GM19240 (cell line): ENCODE measurements around the gene COQ10A.
A peak's percentile ranks its signal among the peaks of the same experiment; 100 is the strongest.
"Not testable (repeated sequence)": the region's sequence is repeated elsewhere in the genome, so short reads cannot be mapped to it uniquely, and the experiment has no call there.

Source experiments
- DNase-seq: peaks from one replicate; pipeline ENCODE4 v3.0.0; 2011; ENCODE audit warnings: low spot score; ENCODE audit not compliant: insufficient read length

Gene COQ10A

DNA sequence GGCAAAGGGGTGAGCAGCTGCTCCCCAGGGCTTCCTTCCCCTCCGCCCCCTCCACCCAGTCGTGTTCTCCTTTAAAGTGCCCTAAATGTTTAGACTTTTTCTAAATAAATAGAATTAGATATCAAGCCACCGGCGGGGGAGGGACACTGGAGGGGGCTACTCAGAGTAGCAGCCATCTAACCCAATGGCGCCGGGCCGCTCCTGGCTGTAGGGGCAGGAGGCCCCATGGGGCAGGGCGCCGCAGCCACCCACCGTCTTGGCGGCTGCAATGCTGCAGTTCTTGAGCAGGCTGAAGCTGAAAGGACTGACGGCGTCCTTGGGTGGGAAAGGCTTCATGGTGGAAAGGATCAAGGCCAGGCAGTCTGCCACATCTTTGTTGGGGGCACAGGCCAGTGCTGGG, 23.8 kb upstream of the COQ10A start:
- no peak for DNase-seq

DNA sequence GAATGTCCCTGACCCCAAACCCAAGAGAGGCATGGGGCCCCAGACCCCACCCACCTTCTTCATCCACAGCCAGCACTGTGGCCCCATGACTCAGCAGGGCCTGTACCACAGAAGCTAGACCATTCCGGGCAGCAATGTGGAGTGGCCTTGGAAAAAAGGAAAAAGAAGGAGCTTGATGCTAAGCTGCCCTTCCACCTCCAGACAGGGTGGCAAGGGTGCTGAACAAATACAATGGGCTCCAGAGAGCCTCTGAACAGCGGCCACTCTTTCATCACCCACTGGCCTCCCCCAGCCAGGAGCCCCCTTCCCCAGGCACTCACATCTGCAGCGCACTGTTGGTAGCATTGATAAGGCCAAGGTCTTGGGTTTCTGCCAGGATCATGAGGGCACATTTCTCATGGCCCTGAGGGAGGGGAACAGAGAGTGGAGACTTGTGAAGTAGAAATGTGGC, 23.0 kb upstream of the COQ10A start:
- DNase-seq, result no peak

DNA sequence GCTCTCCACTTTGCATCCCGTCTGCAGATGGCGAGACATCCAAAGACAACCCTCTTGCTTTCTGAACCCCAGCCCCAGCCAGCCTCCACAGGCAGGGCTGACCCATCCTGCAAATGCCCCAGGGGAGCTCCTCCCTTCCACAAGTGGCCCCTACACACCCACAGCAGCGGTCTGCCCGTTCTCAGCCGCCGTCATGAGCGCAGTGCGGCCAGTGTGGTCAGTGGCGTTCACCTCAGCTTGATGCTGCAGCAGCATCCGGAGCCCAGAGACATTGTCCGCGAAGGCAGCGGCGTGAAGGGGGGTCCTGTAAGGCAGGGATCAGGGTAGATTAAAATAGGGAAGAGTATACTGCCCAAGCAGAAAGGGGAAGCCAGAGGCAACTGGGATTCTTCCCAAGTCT, 22.2 kb upstream of the COQ10A start:
- no peak for DNase-seq

DNA sequence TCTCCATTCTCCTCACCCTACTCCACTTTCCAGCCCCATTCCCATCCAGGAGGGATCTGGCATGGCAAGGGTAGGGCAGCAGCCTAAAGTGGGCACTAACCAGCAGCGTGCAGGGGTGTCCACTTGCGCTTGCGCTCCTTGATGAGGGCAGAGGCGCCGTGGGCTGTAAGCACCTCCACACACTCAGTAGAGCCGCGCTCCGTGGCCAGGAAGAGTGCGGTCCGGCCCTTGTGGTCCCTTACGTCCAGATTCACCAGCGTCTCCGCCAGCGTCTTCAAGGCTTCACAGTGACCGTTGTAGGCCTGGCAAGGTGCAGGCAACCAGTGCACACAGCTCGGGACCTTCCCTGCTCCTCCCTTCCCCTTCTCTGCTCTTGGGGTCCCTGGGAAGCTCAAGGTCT, 18.8 kb upstream of the COQ10A start:
- no peak for DNase-seq

DNA sequence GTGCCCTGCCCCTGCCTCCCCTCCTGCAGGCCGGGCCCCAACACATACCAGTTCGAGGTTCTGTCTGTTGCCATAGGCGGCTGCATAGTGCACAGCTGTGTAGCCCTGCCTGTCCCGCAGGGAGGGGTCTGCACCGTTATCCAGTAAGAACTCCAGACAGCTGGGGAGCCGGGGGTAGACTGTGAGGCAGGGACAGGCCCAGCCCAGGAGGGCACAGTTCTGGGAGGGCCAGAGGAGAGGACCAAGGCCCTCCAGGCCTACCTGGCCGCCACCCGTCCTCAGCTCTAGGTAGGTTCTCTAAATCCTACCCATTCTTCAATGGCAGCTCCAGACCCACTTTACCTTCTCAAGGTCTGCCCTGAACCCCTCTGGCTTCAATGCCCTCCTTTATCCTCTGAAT, 18.0 kb upstream of the COQ10A start:
- no peak for DNase-seq

DNA sequence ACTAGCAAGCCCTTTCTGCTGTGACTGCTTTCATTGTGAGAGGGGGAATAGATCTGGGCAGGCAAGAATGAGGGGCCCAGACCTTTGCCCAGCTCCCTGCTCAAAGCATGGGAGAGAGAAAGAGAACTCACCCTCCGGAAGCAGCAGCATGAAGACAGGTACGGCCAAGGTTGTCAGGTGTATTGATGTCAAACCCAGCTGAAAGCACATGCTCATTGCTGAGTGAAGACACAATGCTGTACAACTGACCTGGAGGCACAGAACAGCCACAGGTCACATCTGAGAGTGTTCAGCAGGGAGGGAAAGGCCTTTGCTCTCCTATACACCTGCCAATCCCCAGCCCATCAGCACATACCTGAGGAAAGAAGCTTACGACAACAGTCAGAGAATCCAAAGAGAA, 14.1 kb upstream of the COQ10A start:
- no peak for DNase-seq

DNA sequence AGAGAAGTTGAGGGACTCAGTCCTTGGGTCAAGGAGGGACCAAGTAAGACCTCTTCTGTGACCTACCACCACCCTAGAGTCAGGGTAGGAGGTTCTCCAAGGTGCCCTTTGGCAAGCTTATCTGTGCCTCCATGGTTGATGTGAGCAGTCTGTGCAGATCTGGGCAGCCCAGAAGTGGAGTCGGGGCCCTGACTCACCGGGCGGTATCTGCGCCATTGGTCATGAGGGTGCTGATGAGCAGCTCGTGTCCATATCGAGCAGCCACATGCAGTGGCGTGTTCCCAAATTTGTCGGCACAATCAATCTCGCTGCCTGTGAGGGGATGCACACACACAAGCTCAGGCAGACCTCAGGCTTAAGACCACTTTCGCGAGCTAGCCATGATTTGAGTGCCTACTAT, 13.7 kb upstream of the COQ10A start:
- DNase-seq, result no peak

DNA sequence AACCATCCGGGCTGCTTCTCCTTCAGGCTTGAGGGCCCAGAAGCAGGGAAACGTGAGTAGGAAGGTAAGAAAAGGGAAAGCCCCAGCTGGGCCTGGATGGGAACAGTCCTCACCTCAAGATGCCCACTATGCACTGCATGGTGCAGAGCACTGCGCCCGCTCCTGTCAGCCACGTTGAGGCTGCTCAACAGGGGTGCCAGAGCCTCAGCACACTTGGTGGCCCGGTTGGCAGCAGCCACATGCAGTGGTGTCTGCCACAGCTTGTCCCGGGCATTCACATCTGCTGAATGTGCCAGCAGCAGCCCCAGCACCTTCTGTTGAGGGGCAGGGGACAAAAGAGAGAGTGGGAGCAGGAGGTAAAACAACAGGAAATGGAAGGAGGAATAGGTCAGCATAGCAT, 11.1 kb upstream of the COQ10A start:
- no peak for DNase-seq

DNA sequence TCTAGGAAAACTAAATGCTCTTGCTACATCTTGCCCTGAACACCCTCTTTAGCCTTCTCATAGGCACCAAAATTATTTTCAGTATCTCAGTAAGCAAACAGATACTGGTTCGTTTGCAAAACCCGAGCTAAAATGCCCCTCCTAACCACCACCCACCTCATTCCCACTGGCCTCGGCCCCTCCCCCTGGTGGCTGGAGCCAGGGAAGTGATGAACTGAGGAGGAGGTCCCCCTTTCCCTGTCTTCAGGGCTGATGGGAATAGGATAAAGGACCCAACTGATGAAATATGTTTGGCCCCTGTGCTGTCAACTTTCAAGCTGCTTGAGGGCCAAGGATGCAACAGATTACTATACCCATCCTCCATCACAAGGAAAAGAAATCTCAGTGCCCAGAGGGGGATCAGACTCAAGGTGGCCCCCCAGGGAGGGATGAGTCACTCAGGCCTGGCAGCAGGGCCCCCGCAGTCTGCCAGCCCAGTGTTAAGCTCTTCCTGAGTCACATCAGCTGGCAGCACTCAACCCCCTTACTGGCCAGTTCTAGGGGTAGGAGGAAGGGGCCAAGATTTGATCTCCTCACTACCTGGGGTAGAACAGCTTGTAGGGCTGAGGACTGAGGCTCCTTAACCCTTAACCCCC, 10.3 kb upstream of the COQ10A start:
- DNase-seq, result no peak

DNA sequence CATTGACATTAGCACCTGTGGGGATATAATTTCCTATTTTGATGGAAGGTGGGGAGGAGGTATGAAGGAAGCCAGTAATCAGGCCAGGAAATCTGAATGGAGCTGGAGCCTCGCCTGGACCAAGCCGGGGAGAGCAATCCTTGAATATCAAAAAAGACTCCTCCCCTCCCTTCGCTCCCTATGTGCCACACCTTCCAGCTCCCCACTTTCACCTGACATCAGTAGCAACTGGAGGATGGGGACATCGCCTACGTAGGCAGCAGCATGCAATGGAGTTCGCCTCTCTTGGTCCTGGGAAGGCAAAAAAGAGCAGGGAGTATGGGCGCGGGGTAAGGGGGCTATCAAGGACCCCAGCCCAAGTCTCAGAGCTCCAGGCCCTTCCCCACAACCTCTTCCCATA, 9.7 kb upstream of the COQ10A start:
- no peak for DNase-seq

DNA sequence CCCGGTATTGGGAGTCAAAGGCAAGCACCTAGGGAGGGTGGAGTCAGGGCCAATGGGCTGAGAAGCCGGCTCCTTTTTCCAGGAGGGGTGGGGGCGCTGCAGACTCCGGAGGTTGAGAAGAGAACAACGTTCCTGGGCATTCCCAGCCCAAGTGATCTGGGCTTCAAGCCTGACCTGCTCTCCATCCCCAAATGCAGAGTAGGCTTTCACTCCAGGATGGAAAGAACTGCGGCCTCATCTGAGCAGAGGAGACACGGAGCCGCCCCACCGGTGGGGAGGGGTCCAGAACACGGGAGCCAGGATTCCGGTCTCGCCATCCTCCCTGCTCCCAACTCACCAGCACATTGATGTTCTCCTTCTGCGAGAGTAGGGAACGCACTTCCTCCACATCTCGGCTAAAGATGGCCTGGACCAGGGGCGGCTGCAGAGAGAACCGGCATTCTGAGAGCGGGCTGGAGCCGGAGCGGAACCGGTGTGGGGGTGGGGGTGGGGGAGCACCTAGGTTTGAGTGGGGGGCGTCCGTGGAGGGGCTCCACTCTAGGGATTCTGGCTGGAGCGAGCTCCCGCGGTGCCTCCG, 9.2 kb upstream of the COQ10A start:
- no peak for DNase-seq

DNA sequence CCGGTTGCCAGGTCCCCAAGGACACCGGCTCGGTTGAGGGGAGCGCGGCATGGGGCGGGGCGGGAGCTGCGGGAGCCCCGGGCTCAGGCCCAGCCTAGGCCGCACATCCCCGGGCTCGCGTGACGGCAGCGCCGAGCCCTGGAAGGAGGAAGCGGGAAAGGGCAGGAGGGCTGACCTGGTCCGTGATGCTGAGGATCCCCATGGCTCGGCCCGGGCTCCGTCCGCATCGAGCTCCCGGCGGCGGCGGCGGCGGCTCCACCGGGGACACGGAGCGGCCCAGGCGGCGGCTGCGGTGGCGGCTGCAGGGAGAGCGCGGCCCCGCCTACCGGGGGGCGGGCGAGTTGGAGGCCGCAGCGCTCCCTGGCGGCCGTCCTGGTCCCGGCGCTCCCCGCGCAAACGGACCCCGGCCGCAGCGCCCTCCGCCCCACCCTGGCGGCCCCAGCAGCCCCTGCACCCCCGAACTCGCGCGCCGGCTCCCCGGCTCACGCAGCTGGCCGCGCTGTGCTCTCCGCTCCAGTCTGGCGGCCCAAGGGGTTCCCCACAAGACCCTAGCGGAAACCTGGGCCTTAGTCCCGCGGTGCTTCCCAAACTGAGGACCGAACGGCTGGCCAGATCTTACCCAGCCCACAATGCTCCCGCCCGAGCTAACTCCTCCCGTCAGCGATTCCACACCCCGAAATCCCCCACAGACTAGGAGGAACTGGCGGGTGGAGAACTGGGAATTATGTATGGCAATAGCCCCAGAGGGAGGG, 8.5 kb upstream of the COQ10A start, which contains the start of gene ANKRD52:
TSS of gene ANKRD52 (minus strand) at position 317 of the 752 bp plus-strand sequence. CDS start at position 202, 115 bp downstream.
- DNase-seq, result peak; percentile 83

DNA sequence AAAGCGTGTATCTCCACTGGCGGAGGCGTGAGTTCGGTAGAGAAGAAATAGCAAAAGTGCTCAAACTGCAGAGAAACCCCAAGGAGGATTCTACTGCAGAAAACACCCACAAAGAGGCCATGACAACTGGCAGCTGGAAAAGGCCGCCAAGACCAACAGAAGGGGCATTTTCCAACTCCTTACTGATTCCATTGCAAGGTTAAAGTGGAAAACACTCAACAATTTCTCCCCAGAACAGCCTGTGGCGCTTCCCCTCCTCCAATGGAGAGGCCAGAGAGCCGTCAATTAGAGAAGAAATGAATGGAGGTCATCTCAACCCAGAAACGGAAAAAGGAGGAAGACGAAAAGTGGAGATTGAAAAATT, 7.9 kb upstream of the COQ10A start:
- no peak for DNase-seq

DNA sequence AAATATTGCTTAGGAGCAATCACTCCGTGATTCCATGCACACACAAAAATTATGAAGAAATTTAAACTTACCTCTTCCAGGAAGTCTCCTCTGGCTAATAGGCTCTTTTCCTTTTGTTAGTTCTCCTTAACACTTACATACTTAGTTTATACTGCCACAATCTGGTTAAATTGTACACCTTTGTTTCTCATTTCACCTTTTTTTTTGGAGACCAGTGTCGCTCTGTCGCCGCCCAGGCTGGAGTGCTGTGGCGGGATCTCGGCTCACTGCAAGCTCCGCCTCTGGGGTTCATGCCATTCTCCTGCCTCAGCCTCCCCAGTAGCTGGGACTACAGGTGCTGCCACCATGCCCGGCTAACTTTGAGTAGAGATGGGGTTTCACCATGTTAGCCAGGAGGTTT, 6.4 kb upstream of the COQ10A start:
- DNase-seq, result no peak

DNA sequence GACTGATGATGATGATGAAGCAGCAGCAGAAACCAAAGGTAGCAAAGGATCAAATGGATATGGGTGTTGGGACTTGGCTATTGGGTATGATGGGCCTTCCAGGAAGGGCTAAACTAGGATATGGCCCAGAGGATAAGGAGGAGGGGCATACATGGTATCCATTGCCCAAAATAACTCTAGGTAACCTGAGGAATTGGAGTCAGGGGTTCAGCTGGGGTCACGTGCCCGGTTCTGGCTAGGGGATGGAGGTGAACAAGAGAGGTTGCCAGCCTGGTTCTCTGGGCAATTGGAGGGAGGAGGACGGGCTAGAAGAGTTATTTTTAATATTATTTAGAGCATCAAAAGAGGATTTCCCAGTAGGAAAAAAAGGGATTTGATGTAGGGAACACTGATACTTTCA, 5.8 kb upstream of the COQ10A start:
- DNase-seq, result no peak

DNA sequence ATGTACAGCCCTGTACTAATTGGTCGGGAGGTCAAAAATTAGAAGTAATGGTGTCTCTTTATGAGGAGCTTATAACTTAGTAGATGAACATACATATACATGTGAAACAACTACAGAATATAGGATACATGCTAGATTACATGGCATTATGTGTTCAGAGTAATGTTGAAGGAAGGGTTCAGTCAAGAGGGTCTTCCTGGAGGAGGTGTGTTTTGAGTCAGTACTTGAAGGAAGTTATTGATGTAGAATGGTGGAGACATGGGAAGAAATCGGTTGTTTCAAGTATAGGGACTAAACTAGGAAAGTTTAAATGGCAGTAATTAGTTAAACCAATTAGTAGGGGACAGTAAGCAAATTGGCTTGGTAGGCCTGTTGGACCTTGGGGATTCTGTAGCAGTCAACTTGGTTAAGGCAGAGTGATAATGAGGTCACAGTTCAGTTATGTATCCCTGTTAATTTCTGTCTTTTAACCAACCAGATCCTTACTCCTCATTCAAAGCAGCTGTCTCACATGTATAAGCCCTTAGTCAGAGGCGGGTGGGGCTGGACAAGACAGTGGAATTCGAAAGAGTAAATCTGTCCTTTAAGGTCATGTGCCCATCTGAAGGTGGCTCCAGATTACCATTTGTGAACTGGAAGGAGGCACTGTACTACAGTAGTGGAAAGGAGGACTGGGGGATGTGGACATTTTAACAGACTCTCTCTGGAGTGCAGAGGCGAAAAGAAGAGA, 5.1 kb upstream of the COQ10A start:
- DNase-seq, result no peak

DNA sequence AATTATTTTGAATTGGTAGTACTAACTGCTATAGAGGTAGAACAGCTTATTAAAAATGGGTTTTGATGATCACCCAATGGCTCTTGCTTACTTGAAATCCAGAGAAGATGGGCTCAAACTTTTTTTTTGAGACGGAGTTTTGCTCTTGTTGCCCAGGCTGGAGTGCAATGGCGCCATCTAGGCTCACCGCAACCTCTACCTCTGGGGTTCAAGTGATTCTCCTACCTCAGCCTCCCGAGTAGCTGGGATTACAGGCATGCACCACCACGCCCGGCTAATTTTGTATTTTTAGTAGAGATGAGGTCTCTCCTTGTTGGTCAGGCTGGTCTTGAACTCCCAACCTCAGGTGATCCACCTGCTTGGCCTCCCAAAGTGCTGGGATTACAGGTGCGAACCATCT, 3.8 kb upstream of the COQ10A start:
- DNase-seq, result not testable (repeated sequence)

DNA sequence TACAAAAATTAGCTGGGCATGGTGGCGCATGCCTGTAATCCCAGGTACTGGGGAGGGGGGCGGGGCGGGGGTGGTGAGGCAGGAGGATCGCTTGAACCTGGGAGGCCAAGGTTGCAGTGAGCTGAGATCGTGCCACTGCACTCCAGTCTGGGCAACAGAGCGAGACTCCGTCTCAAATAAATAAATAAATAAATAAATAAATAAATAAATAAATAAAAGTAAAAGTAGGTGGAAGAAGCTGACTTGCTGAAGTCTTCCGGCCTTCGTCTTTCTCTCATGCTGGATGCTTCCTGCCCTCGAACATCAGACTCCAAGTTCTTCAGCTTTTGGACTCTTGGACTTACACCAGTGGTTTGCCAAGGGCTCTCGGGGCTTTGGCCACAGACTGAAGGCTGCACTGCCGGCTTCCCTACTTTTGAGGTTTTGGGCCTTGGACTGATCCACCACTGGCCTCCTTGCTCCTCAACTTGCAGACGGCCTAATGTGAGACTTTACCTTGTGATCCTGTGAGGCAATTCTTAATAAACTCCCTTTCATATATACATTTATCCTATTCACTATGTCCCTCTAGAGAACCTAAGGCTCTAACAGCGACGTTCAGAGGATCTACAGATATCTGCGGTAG, 562 bp upstream of the COQ10A start:
- not testable (repeated sequence) for DNase-seq

DNA sequence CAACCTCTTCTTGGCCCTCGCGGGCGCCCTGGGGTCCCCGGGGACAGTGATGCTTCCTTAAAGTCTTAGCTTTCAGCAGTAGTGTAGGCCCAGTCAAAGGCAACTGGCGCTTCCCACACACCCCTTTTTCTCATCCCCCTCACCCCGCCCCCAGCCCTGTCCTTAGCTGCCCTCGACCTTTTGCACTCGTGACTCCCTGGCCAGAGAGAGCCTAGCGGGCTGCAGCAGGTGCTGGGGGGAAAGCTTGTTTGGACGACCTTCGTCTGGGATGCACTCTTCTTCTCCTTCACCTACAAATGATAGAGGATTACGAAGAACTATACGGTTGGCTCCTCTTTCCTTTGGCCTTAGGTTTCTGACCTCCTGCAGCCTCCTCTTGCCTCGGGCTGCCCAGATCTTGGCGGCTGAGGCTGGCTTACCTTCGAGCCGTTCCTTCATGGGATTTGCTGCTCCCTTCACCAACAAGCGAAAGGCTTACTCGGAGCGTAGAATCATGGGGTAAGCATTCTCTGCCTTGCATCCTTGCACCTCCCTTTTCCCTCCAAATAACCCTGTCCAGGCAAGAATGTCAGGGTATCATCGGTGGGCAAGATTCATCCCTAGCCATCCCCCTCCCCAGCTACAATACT, 815 bp downstream of the COQ10A start:
- no peak for DNase-seq

DNA sequence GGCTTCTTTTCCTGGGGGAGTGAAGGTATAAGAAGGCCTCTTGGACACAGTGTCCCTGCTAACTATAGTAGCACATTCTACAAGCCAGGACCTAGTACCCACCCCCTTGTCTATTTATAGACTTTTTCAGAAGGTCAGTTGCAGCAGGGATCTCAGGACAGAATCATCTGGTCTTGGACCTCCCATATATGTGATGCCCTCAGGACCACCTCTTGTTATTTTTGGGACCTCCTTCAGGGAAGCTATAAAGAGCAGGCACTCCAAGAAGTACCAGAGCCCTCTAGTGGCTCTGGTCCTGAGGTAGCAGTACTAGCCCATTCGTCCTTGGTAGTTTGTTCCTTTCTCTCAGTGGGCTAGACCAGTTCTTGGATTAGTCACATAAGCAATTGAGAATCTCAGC, 4.3 kb downstream of the COQ10A start:
- DNase-seq, result no peak

DNA sequence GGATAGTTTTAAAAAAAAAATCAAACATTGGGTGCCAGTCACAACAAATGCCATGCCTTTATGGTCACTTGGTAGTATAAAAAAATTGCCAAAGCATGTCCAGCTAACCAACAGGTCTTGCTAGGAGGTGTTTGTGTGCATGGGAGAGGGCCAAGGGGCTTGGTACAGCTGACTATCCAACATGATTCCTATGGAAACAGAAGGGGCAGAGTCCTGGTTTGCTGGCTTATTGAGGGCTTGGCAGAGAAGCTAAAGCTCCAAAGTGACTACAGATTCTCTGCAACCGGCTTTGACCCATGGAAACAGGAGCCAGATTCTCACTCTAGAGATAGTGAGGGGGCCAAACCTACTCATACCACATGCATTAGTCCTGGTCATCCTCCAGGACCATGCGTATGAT, 5.7 kb downstream of the COQ10A start:
- DNase-seq, result not testable (repeated sequence)
